HEK293 (cell line): ENCODE results near the gene GGPS1.

ENCODE experiments used
- CTCF ChIA-PET: fragments of 350-600 bp; formaldehyde crosslinking; extraction: SDS; loops from one replicate; lab custom pipeline; 2021; ENCODE audit warnings: antibody characterized with exemption; lab: Yijun Ruan, JAX
- POLR2A ChIA-PET: fragments of 300-600 bp; formaldehyde crosslinking; extraction: SDS; loops from one replicate; lab custom pipeline; 2020; ENCODE audit warnings: antibody characterized with exemption, inconsistent platforms; lab: Yijun Ruan, JAX
- H3K27ac ChIP-seq: fragments of 200-500 bp; sonication (Bioruptor generic); 2 replicates; pipeline ENCODE4 v1.5.1; 2014; ENCODE audit warnings: low read depth, low read length, control low read depth, inconsistent platforms; ENCODE audit errors: extremely low read depth
- H3K36me3 ChIP-seq, 2 experiments: fragments of 200-500 bp in 1 of 2; sonication (Bioruptor generic) in 1 of 2; 1 replicate in 1 of 2; 2 replicates in 1 of 2; pipeline ENCODE4 v1.5.1; 2014 to 2017; ENCODE audit warnings: inconsistent platforms in 2 of 2, low read length in 2 of 2; ENCODE audit not compliant: control insufficient read depth in 2 of 2, insufficient read depth in 1 of 2
- H3K4me1 ChIP-seq: fragments of 200-500 bp; sonication (Bioruptor generic); 2 replicates; pipeline ENCODE4 v1.5.1; 2014; ENCODE audit warnings: mild to moderate bottlenecking, low read length, inconsistent platforms; ENCODE audit not compliant: control insufficient read depth, insufficient read depth
- H3K4me3 ChIP-seq: 2 replicates; pipeline ENCODE4 v1.5.1; 2011; ENCODE audit warnings: low read depth, mild to moderate bottlenecking, control low read depth, low read length, moderate library complexity
- H3K9me3 ChIP-seq: fragments of 200-500 bp; sonication (Bioruptor generic); 2 replicates; pipeline ENCODE4 v1.5.1; 2014; ENCODE audit warnings: low read depth, low read length, inconsistent platforms; ENCODE audit not compliant: control insufficient read depth, insufficient read depth
- EGR2 ChIP-seq: fragments of 450-650 bp; formaldehyde crosslinking; IDR thresholded peaks from 2 replicates; pipeline ENCODE4 v1.5.1; 2016; ENCODE audit warnings: low read depth, missing biosample characterization, missing genetic modification characterization
- HIC1 ChIP-seq: fragments of 450-650 bp; formaldehyde crosslinking; IDR thresholded peaks from 2 replicates; pipeline ENCODE4 v1.5.1; 2016; ENCODE audit warnings: missing biosample characterization, missing genetic modification characterization
- IKZF3 ChIP-seq: fragments of 450-650 bp; IDR thresholded peaks from 2 replicates; pipeline ENCODE4 v1.5.0; 2018; ENCODE audit warnings: missing biosample characterization, mild to moderate bottlenecking, missing genetic modification characterization, moderate library complexity
- KLF1 ChIP-seq: fragments of 450-650 bp; formaldehyde crosslinking; IDR thresholded peaks from 2 replicates; pipeline ENCODE4 v1.5.1; 2016; ENCODE audit warnings: missing biosample characterization, missing genetic modification characterization
- KLF9 ChIP-seq: fragments of 450-650 bp; formaldehyde crosslinking; IDR thresholded peaks from 2 replicates; pipeline ENCODE4 v1.5.1; 2016; ENCODE audit warnings: missing biosample characterization, missing genetic modification characterization, low read depth
- MZF1 ChIP-seq: fragments of 450-650 bp; formaldehyde crosslinking; IDR thresholded peaks from 2 replicates; pipeline ENCODE4 v1.5.1; 2017; ENCODE audit warnings: missing biosample characterization, missing genetic modification characterization, borderline replicate concordance
- OSR2 ChIP-seq: fragments of 450-650 bp; formaldehyde crosslinking; IDR thresholded peaks from 2 replicates; pipeline ENCODE4 v1.5.1; 2016; ENCODE audit warnings: missing biosample characterization, missing genetic modification characterization
- PRDM1 ChIP-seq: fragments of 450-650 bp; formaldehyde crosslinking; IDR thresholded peaks from 2 replicates; pipeline ENCODE4; 2016; ENCODE audit warnings: missing biosample characterization, missing genetic modification characterization
- SP7 ChIP-seq: fragments of 450-650 bp; formaldehyde crosslinking; IDR thresholded peaks from 2 replicates; pipeline ENCODE4 v1.5.1; 2016; ENCODE audit warnings: missing biosample characterization, missing genetic modification characterization
- WT1 ChIP-seq: fragments of 450-650 bp; formaldehyde crosslinking; IDR thresholded peaks from 2 replicates; pipeline ENCODE4 v1.5.1; 2016; ENCODE audit warnings: missing biosample characterization, missing genetic modification characterization
- ZBTB20 ChIP-seq: fragments of 450-650 bp; formaldehyde crosslinking; IDR thresholded peaks from 2 replicates; pipeline ENCODE4 v1.5.1; 2016; ENCODE audit warnings: missing biosample characterization, missing genetic modification characterization
- ZFHX2 ChIP-seq: fragments of 450-650 bp; formaldehyde crosslinking; conservative IDR thresholded peaks from 2 replicates; pipeline ENCODE4 v1.5.1; 2016; ENCODE audit warnings: missing biosample characterization, missing genetic modification characterization
- ZNF174 ChIP-seq: fragments of 450-650 bp; formaldehyde crosslinking; IDR thresholded peaks from 2 replicates; pipeline ENCODE4 v1.5.0; 2017; ENCODE audit warnings: missing biosample characterization, mild to moderate bottlenecking, missing genetic modification characterization
- ZNF202 ChIP-seq: fragments of 450-650 bp; formaldehyde crosslinking; IDR thresholded peaks from 2 replicates; pipeline ENCODE4 v1.5.1; 2016; ENCODE audit warnings: missing biosample characterization, missing genetic modification characterization, borderline replicate concordance
- ZNF335 ChIP-seq: fragments of 450-650 bp; formaldehyde crosslinking; conservative IDR thresholded peaks from 2 replicates; pipeline ENCODE4 v1.5.1; 2016; ENCODE audit warnings: missing biosample characterization, missing genetic modification characterization
- ZNF341 ChIP-seq: fragments of 450-650 bp; formaldehyde crosslinking; IDR thresholded peaks from 2 replicates; pipeline ENCODE4; 2016; ENCODE audit warnings: low read depth, missing biosample characterization, missing genetic modification characterization
- ZNF350 ChIP-seq: fragments of 450-650 bp; formaldehyde crosslinking; IDR thresholded peaks from 2 replicates; pipeline ENCODE4 v1.5.0; 2017; ENCODE audit warnings: missing biosample characterization, mild to moderate bottlenecking, missing genetic modification characterization
- ZNF394 ChIP-seq: fragments of 450-650 bp; formaldehyde crosslinking; IDR thresholded peaks from 2 replicates; pipeline ENCODE4 v1.5.1; 2016; ENCODE audit warnings: missing biosample characterization, missing genetic modification characterization, mild to moderate bottlenecking, moderate library complexity, borderline replicate concordance
- ZNF585B ChIP-seq: fragments of 450-650 bp; formaldehyde crosslinking; IDR thresholded peaks from 2 replicates; pipeline ENCODE4 v1.5.1; 2016; ENCODE audit warnings: missing biosample characterization, missing genetic modification characterization
- ZNF692 ChIP-seq: fragments of 450-650 bp; formaldehyde crosslinking; IDR thresholded peaks from 2 replicates; pipeline ENCODE4 v1.5.1; 2016; ENCODE audit warnings: missing biosample characterization, missing genetic modification characterization
- ZNF707 ChIP-seq: fragments of 450-650 bp; formaldehyde crosslinking; IDR thresholded peaks from 2 replicates; pipeline ENCODE4 v1.5.1; 2016; ENCODE audit warnings: missing biosample characterization, missing genetic modification characterization
- ZNF791 ChIP-seq: fragments of 450-650 bp; formaldehyde crosslinking; IDR thresholded peaks from 2 replicates; pipeline ENCODE4 v1.5.1; 2016; ENCODE audit warnings: missing biosample characterization, missing genetic modification characterization
- TF ChIP-seq, protein P1 (sequence below): fragments of 450-650 bp; formaldehyde crosslinking; IDR thresholded peaks from 2 replicates; pipeline ENCODE4 v1.5.1; 2016; ENCODE audit warnings: missing biosample characterization, missing genetic modification characterization
- TF ChIP-seq, protein P2 (sequence below): fragments of 450-650 bp; formaldehyde crosslinking; IDR thresholded peaks from 2 replicates; pipeline ENCODE4 v1.5.1; 2016; ENCODE audit warnings: missing biosample characterization, missing genetic modification characterization

GGPS1 gene

GRCh38 chr1:235279694-235280093 is 48.7 kb upstream of the GGPS1 start:
- Histone ChIP-seq H3K36me3 (no peaks in the 10 kb centered on the region; a peak in 1 of 3 replicates), H3K4me1 (peaks cover 31% of the 10 kb centered on the region), H3K9me3 (no peaks in the 10 kb centered on the region), H3K4me3 (no peak overlapping the region), H3K27ac (no peak overlapping the region)
- no peak for TF ChIP-seq ZNF202 (tag by site-specific recombination)
- no peak for TF ChIP-seq OSR2 (tag by site-specific recombination)
- no peak for TF ChIP-seq ZNF585B (tag by site-specific recombination)
- no peak for TF ChIP-seq ZNF707
- TF ChIP-seq IKZF3 (tag by site-specific recombination), result peak; percentile 64
- TF ChIP-seq ZNF335, result no peak
- TF ChIP-seq ZNF341, result no peak
- no peak for TF ChIP-seq ZNF174 (tag by site-specific recombination)
- peak; percentile 83 for TF ChIP-seq WT1 (tag by site-specific recombination)
- no peak for TF ChIP-seq ZNF350 (tag by site-specific recombination)
- peak; percentile 70 for TF ChIP-seq PRDM1 (tag by site-specific recombination)
- peak; percentile 93 for TF ChIP-seq ZBTB20 (tag by site-specific recombination)
- 0 out of 2 replicates have a peak, but pooled peaks have one; percentile 17 for TF ChIP-seq ZNF692 (tag by site-specific recombination)
- TF ChIP-seq ZFHX2 (tag by site-specific recombination), result peak; percentile 37
- TF ChIP-seq ZNF394 (tag by site-specific recombination), result no peak
- 0 out of 2 replicates have a peak, but pooled peaks have one; percentile 30 for TF ChIP-seq EGR2
- TF ChIP-seq, protein P1, sequence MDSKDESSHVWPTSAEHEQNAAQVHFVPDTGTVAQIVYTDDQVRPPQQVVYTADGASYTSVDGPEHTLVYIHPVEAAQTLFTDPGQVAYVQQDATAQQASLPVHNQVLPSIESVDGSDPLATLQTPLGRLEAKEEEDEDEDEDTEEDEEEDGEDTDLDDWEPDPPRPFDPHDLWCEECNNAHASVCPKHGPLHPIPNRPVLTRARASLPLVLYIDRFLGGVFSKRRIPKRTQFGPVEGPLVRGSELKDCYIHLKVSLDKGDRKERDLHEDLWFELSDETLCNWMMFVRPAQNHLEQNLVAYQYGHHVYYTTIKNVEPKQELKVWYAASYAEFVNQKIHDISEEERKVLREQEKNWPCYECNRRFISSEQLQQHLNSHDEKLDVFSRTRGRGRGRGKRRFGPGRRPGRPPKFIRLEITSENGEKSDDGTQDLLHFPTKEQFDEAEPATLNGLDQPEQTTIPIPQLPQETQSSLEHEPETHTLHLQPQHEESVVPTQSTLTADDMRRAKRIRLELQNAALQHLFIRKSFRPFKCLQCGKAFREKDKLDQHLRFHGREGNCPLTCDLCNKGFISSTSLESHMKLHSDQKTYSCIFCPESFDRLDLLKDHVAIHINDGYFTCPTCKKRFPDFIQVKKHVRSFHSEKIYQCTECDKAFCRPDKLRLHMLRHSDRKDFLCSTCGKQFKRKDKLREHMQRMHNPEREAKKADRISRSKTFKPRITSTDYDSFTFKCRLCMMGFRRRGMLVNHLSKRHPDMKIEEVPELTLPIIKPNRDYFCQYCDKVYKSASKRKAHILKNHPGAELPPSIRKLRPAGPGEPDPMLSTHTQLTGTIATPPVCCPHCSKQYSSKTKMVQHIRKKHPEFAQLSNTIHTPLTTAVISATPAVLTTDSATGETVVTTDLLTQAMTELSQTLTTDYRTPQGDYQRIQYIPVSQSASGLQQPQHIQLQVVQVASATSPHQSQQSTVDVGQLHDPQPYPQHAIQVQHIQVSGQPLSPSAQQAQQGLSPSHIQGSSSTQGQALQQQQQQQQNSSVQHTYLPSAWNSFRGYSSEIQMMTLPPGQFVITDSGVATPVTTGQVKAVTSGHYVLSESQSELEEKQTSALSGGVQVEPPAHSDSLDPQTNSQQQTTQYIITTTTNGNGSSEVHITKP (tag by site-specific recombination), result peak; percentile 95
- 0 out of 2 replicates have a peak, but pooled peaks have one; percentile 8 for TF ChIP-seq SP7 (tag by site-specific recombination)
- POLR2A ChIA-PET, result no interaction called here
- CTCF ChIA-PET, result interaction anchor here (0.6 to 1.0 kb wide), 3 partner anchors 13 to 137 kb away, joined by 3 to 5 read pairs (median 3); no protein-coding TSS in a partner anchor

- Histone ChIP-seq H3K4me1 (peaks cover 27% of the 10 kb centered on the region), H3K36me3 (no peaks in the 10 kb centered on the region; a peak in 1 of 3 replicates), H3K9me3 (no peaks in the 10 kb centered on the region), H3K27ac (no peak overlapping the region), H3K4me3 (no peak overlapping the region)
- POLR2A ChIA-PET, result no interaction called here
- peak; percentile 35; the same call in 1 of the 2 replicates for TF ChIP-seq KLF1 (tag by site-specific recombination)
- TF ChIP-seq, protein P2, sequence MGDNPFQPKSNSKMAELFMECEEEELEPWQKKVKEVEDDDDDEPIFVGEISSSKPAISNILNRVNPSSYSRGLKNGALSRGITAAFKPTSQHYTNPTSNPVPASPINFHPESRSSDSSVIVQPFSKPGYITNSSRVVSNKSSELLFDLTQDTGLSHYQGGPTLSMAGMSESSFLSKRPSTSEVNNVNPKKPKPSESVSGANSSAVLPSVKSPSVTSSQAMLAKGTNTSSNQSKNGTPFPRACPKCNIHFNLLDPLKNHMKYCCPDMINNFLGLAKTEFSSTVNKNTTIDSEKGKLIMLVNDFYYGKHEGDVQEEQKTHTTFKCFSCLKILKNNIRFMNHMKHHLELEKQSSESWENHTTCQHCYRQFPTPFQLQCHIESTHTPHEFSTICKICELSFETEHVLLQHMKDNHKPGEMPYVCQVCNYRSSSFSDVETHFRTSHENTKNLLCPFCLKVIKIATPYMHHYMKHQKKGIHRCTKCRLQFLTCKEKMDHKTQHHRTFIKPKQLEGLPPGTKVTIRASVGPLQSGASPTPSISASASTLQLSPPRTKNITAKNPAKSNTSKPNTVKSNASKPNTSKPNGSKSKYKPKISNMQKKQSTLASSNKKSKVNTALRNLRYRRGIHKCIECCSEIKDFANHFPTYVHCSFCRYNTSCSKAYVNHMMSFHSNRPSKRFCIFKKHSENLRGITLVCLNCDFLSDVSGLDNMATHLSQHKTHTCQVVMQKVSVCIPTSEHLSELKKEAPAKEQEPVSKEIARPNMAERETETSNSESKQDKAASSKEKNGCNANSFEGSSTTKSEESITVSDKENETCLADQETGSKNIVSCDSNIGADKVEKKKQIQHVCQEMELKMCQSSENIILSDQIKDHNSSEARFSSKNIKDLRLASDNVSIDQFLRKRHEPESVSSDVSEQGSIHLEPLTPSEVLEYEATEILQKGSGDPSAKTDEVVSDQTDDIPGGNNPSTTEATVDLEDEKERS, result no peak
- TF ChIP-seq MZF1, result 0 out of 2 replicates have a peak, but pooled peaks have one; percentile 22
- no peak for TF ChIP-seq KLF9 (tag by site-specific recombination)
- peak; percentile 76; the same call in 1 of the 2 replicates for TF ChIP-seq ZNF202 (tag by site-specific recombination)
- no peak for TF ChIP-seq ZNF791 (tag by site-specific recombination)
- 0 out of 2 replicates have a peak, but pooled peaks have one; percentile 20 for TF ChIP-seq HIC1 (tag by site-specific recombination)
- CTCF ChIA-PET, result interaction anchor here (0.6 kb wide), 3 partner anchors 31 to 137 kb away, joined by 3 to 4 read pairs (median 3); no protein-coding TSS in a partner anchor
Observed at GRCh38 chr1:235280467-235280866, 47.9 kb upstream of the GGPS1 start.
